ENCODE measurements around the gene CAMK2A. TPM values are rescaled to one million over a fixed set of nuclear protein-coding genes. Genes with fewer than 3 reads are reported as not detected.

Gene CAMK2A
- total RNA-seq, 2 donors from 2014 or later: not detected

GRCh38 chr5:150189326-150189725 lies 100.2 kb downstream of the CAMK2A start:
- H3K27me3 Mint-ChIP-seq (ENCODE audit: low read depth): peaks cover 39% of the 10 kb centered on the region
- H3K36me3 Mint-ChIP-seq (ENCODE audit: insufficient read depth in 2 of 2): no peaks in the 10 kb centered on the region
- no peak overlapping the region for H3K4me3 Mint-ChIP-seq
- H3K9me3 Mint-ChIP-seq: no peaks in the 10 kb centered on the region
- H3K27ac Mint-ChIP-seq: no peak overlapping the region
- ATAC-seq (replicated peaks in 1 of 2): no peak
- no peak for DNase-seq
- H3K4me1 Mint-ChIP-seq (ENCODE audit: low read depth): no peaks in the 10 kb centered on the region

- H3K27ac Mint-ChIP-seq: no peak overlapping the region
- peaks cover 39% of the 10 kb centered on the region for H3K27me3 Mint-ChIP-seq (ENCODE audit: low read depth)
- no peaks in the 10 kb centered on the region for H3K4me1 Mint-ChIP-seq (ENCODE audit: low read depth)
- ATAC-seq (replicated peaks in 1 of 2) (no peak), DNase-seq (no peak)
- no peak overlapping the region for H3K4me3 Mint-ChIP-seq
- no peaks in the 10 kb centered on the region for H3K9me3 Mint-ChIP-seq
- no peaks in the 10 kb centered on the region for H3K36me3 Mint-ChIP-seq (ENCODE audit: insufficient read depth in 2 of 2)
Observed at GRCh38 chr5:150188146-150188842, 101.3 kb downstream of the CAMK2A start.

GRCh38 chr5:150186897-150187296 lies 102.7 kb downstream of the CAMK2A start:
- Mint-ChIP-seq H3K27ac (no peak overlapping the region), H3K9me3 (no peaks in the 10 kb centered on the region), H3K4me3 (no peak overlapping the region), H3K4me1 (ENCODE audit: low read depth) (no peaks in the 10 kb centered on the region), H3K36me3 (ENCODE audit: insufficient read depth in 2 of 2) (no peaks in the 10 kb centered on the region), H3K27me3 (ENCODE audit: low read depth) (peaks cover 38% of the 10 kb centered on the region)
- no peak for ATAC-seq (replicated peaks in 1 of 2)
- no peak for DNase-seq

- Mint-ChIP-seq H3K9me3 (no peaks in the 10 kb centered on the region), H3K36me3 (ENCODE audit: insufficient read depth in 2 of 2) (no peaks in the 10 kb centered on the region), H3K4me3 (no peak overlapping the region), H3K4me1 (ENCODE audit: low read depth) (no peaks in the 10 kb centered on the region), H3K27me3 (ENCODE audit: low read depth) (peaks cover 30% of the 10 kb centered on the region), H3K27ac (no peak overlapping the region)
- DNase-seq (no peak), ATAC-seq (replicated peaks in 1 of 2) (no peak)
Observed at GRCh38 chr5:150186137-150186536, 103.4 kb downstream of the CAMK2A start.

GRCh38 chr5:150184990-150185912 lies 104.3 kb downstream of the CAMK2A start:
- Mint-ChIP-seq H3K4me1 (ENCODE audit: low read depth) (no peaks in the 10 kb centered on the region), H3K4me3 (no peak overlapping the region), H3K27me3 (ENCODE audit: low read depth) (peaks cover 23% of the 10 kb centered on the region), H3K9me3 (no peaks in the 10 kb centered on the region), H3K27ac (no peak overlapping the region), H3K36me3 (ENCODE audit: insufficient read depth in 2 of 2) (no peaks in the 10 kb centered on the region)
- ATAC-seq (replicated peaks in 1 of 2) (no peak), DNase-seq (no peak)

GRCh38 chr5:150184006-150184405 lies 105.6 kb downstream of the CAMK2A start:
- H3K9me3 Mint-ChIP-seq: no peaks in the 10 kb centered on the region
- ATAC-seq (replicated peaks in 1 of 2) (no peak), DNase-seq (no peak)
- no peak overlapping the region for H3K4me3 Mint-ChIP-seq
- peaks cover 15% of the 10 kb centered on the region for H3K27me3 Mint-ChIP-seq (ENCODE audit: low read depth)
- H3K4me1 Mint-ChIP-seq (ENCODE audit: low read depth): no peaks in the 10 kb centered on the region
- no peak overlapping the region for H3K27ac Mint-ChIP-seq
- H3K36me3 Mint-ChIP-seq (ENCODE audit: insufficient read depth in 2 of 2): no peaks in the 10 kb centered on the region

- Mint-ChIP-seq H3K4me3 (no peak overlapping the region), H3K27ac (no peak overlapping the region), H3K36me3 (ENCODE audit: insufficient read depth in 2 of 2) (no peaks in the 10 kb centered on the region), H3K27me3 (ENCODE audit: low read depth) (peaks cover 9% of the 10 kb centered on the region), H3K4me1 (ENCODE audit: low read depth) (no peaks in the 10 kb centered on the region), H3K9me3 (no peaks in the 10 kb centered on the region)
- ATAC-seq (replicated peaks in 1 of 2) (no peak), DNase-seq (no peak)
Observed at GRCh38 chr5:150183436-150183835, 106.1 kb downstream of the CAMK2A start.

GRCh38 chr5:150182774-150183173 lies 106.8 kb downstream of the CAMK2A start:
- H3K9me3 Mint-ChIP-seq: no peaks in the 10 kb centered on the region
- DNase-seq (no peak), ATAC-seq (replicated peaks in 1 of 2) (no peak)
- H3K27me3 Mint-ChIP-seq (ENCODE audit: low read depth): peaks cover 7% of the 10 kb centered on the region
- no peaks in the 10 kb centered on the region for H3K4me1 Mint-ChIP-seq (ENCODE audit: low read depth)
- H3K4me3 Mint-ChIP-seq: no peak overlapping the region
- no peaks in the 10 kb centered on the region for H3K36me3 Mint-ChIP-seq (ENCODE audit: insufficient read depth in 2 of 2)
- no peak overlapping the region for H3K27ac Mint-ChIP-seq

GRCh38 chr5:150181766-150182545 lies 107.6 kb downstream of the CAMK2A start:
- Mint-ChIP-seq H3K27me3 (ENCODE audit: low read depth) (no peaks in the 10 kb centered on the region), H3K27ac (no peak overlapping the region), H3K4me3 (no peak overlapping the region), H3K4me1 (ENCODE audit: low read depth) (no peaks in the 10 kb centered on the region), H3K36me3 (ENCODE audit: insufficient read depth in 2 of 2) (no peaks in the 10 kb centered on the region), H3K9me3 (no peaks in the 10 kb centered on the region)
- no peak for DNase-seq
- ATAC-seq (replicated peaks in 1 of 2): no peak

- Mint-ChIP-seq H3K4me3 (no peak overlapping the region), H3K9me3 (no peaks in the 10 kb centered on the region), H3K4me1 (ENCODE audit: low read depth) (no peaks in the 10 kb centered on the region), H3K36me3 (ENCODE audit: insufficient read depth in 2 of 2) (no peaks in the 10 kb centered on the region), H3K27me3 (ENCODE audit: low read depth) (no peaks in the 10 kb centered on the region), H3K27ac (no peak overlapping the region)
- DNase-seq (no peak), ATAC-seq (replicated peaks in 1 of 2) (no peak)
Observed at GRCh38 chr5:150181027-150181426, 108.5 kb downstream of the CAMK2A start.

GRCh38 chr5:150180241-150181026 lies 109.1 kb downstream of the CAMK2A start:
- no peaks in the 10 kb centered on the region for H3K9me3 Mint-ChIP-seq
- ATAC-seq (replicated peaks in 1 of 2) (no peak), DNase-seq (no peak)
- no peak overlapping the region for H3K4me3 Mint-ChIP-seq
- no peaks in the 10 kb centered on the region for H3K36me3 Mint-ChIP-seq (ENCODE audit: insufficient read depth in 2 of 2)
- H3K27ac Mint-ChIP-seq: no peak overlapping the region
- H3K4me1 Mint-ChIP-seq (ENCODE audit: low read depth): no peaks in the 10 kb centered on the region
- no peaks in the 10 kb centered on the region for H3K27me3 Mint-ChIP-seq (ENCODE audit: low read depth)

GRCh38 chr5:150179019-150179620 lies 110.5 kb downstream of the CAMK2A start:
- DNase-seq (no peak), ATAC-seq (replicated peaks in 1 of 2) (no peak)
- Mint-ChIP-seq H3K27me3 (ENCODE audit: low read depth) (no peaks in the 10 kb centered on the region), H3K9me3 (no peaks in the 10 kb centered on the region), H3K36me3 (ENCODE audit: insufficient read depth in 2 of 2) (no peaks in the 10 kb centered on the region), H3K4me1 (ENCODE audit: low read depth) (no peaks in the 10 kb centered on the region), H3K27ac (no peak overlapping the region), H3K4me3 (no peak overlapping the region)
